ENCODE data around the gene EID2B. TPM values are rescaled to one million over a fixed set of nuclear protein-coding genes. Genes with fewer than 3 reads are reported as not detected.

Gene EID2B
- total and polyA plus RNA-seq, 2 of the 13 experiments (the other 11 are each of a cell fraction or from before 2014, with no cell fraction given), result 2.5 to 3.7 TPM

DNA sequence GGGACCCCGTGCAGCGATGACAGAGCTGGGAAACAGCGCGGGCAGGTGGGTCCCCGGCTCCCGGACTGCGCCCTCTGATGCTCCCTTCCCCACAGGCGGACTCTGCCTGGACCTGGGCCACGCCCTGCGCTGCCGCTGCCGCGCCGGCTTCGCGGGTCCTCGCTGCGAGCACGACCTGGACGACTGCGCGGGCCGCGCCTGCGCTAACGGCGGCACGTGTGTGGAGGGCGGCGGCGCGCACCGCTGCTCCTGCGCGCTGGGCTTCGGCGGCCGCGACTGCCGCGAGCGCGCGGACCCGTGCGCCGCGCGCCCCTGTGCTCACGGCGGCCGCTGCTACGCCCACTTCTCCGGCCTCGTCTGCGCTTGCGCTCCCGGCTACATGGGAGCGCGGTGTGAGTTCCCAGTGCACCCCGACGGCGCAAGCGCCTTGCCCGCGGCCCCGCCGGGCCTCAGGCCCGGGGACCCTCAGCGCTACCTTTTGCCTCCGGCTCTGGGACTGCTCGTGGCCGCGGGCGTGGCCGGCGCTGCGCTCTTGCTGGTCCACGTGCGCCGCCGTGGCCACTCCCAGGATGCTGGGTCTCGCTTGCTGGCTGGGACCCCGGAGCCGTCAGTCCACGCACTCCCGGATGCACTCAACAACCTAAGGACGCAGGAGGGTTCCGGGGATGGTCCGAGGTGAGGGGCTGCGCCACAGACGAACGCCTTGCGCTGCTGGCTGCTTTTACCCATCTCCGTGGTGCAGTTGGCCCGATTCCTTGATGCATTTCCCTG is 25.5 kb downstream of the EID2B start (continued):
- TF ChIP-seq, protein P1, sequence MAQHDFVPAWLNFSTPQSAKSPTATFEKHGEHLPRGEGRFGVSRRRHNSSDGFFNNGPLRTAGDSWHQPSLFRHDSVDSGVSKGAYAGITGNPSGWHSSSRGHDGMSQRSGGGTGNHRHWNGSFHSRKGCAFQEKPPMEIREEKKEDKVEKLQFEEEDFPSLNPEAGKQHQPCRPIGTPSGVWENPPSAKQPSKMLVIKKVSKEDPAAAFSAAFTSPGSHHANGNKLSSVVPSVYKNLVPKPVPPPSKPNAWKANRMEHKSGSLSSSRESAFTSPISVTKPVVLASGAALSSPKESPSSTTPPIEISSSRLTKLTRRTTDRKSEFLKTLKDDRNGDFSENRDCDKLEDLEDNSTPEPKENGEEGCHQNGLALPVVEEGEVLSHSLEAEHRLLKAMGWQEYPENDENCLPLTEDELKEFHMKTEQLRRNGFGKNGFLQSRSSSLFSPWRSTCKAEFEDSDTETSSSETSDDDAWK (CRISPR knock-in tag; IDR thresholded peaks at IDR 0.05), result no peak
- TF ChIP-seq, protein P2, sequence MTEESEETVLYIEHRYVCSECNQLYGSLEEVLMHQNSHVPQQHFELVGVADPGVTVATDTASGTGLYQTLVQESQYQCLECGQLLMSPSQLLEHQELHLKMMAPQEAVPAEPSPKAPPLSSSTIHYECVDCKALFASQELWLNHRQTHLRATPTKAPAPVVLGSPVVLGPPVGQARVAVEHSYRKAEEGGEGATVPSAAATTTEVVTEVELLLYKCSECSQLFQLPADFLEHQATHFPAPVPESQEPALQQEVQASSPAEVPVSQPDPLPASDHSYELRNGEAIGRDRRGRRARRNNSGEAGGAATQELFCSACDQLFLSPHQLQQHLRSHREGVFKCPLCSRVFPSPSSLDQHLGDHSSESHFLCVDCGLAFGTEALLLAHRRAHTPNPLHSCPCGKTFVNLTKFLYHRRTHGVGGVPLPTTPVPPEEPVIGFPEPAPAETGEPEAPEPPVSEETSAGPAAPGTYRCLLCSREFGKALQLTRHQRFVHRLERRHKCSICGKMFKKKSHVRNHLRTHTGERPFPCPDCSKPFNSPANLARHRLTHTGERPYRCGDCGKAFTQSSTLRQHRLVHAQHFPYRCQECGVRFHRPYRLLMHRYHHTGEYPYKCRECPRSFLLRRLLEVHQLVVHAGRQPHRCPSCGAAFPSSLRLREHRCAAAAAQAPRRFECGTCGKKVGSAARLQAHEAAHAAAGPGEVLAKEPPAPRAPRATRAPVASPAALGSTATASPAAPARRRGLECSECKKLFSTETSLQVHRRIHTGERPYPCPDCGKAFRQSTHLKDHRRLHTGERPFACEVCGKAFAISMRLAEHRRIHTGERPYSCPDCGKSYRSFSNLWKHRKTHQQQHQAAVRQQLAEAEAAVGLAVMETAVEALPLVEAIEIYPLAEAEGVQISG (CRISPR knock-in tag; IDR thresholded peaks at IDR 0.05), result peak; percentile 88
- TF ChIP-seq, protein P3, sequence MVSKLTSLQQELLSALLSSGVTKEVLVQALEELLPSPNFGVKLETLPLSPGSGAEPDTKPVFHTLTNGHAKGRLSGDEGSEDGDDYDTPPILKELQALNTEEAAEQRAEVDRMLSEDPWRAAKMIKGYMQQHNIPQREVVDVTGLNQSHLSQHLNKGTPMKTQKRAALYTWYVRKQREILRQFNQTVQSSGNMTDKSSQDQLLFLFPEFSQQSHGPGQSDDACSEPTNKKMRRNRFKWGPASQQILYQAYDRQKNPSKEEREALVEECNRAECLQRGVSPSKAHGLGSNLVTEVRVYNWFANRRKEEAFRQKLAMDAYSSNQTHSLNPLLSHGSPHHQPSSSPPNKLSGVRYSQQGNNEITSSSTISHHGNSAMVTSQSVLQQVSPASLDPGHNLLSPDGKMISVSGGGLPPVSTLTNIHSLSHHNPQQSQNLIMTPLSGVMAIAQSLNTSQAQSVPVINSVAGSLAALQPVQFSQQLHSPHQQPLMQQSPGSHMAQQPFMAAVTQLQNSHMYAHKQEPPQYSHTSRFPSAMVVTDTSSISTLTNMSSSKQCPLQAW (CRISPR knock-in tag; IDR thresholded peaks at IDR 0.05), result no peak
- TF ChIP-seq JDP2 (CRISPR knock-in tag; IDR thresholded peaks at IDR 0.05; ENCODE audit: borderline replicate concordance), result peak; percentile 84; the same call in 1 of the 2 replicates
- peak; percentile 67 for TF ChIP-seq ZMYM4 (CRISPR knock-in tag; IDR thresholded peaks at IDR 0.05)
- TF ChIP-seq POGZ (CRISPR knock-in tag; IDR thresholded peaks at IDR 0.05), result 0 out of 2 replicates have a peak, but pooled peaks have one; percentile 33
- TF ChIP-seq, protein P4, sequence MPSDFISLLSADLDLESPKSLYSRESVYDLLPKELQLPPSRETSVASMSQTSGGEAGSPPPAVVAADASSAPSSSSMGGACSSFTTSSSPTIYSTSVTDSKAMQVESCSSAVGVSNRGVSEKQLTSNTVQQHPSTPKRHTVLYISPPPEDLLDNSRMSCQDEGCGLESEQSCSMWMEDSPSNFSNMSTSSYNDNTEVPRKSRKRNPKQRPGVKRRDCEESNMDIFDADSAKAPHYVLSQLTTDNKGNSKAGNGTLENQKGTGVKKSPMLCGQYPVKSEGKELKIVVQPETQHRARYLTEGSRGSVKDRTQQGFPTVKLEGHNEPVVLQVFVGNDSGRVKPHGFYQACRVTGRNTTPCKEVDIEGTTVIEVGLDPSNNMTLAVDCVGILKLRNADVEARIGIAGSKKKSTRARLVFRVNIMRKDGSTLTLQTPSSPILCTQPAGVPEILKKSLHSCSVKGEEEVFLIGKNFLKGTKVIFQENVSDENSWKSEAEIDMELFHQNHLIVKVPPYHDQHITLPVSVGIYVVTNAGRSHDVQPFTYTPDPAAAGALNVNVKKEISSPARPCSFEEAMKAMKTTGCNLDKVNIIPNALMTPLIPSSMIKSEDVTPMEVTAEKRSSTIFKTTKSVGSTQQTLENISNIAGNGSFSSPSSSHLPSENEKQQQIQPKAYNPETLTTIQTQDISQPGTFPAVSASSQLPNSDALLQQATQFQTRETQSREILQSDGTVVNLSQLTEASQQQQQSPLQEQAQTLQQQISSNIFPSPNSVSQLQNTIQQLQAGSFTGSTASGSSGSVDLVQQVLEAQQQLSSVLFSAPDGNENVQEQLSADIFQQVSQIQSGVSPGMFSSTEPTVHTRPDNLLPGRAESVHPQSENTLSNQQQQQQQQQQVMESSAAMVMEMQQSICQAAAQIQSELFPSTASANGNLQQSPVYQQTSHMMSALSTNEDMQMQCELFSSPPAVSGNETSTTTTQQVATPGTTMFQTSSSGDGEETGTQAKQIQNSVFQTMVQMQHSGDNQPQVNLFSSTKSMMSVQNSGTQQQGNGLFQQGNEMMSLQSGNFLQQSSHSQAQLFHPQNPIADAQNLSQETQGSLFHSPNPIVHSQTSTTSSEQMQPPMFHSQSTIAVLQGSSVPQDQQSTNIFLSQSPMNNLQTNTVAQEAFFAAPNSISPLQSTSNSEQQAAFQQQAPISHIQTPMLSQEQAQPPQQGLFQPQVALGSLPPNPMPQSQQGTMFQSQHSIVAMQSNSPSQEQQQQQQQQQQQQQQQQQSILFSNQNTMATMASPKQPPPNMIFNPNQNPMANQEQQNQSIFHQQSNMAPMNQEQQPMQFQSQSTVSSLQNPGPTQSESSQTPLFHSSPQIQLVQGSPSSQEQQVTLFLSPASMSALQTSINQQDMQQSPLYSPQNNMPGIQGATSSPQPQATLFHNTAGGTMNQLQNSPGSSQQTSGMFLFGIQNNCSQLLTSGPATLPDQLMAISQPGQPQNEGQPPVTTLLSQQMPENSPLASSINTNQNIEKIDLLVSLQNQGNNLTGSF (CRISPR knock-in tag; IDR thresholded peaks at IDR 0.05), result peak; percentile 99
- TF ChIP-seq ZNF563 (CRISPR knock-in tag; IDR thresholded peaks at IDR 0.05), result peak; percentile 97
- peak; percentile 53; the same call in 1 of the 2 replicates for TF ChIP-seq ZFP90 (CRISPR knock-in tag; IDR thresholded peaks at IDR 0.05; ENCODE audit: borderline replicate concordance)
- TF ChIP-seq, protein P5, sequence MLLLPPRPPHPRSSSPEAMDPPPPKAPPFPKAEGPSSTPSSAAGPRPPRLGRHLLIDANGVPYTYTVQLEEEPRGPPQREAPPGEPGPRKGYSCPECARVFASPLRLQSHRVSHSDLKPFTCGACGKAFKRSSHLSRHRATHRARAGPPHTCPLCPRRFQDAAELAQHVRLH (CRISPR knock-in tag; IDR thresholded peaks at IDR 0.05; ENCODE audit: borderline replicate concordance, low read depth), result 0 out of 2 replicates have a peak, but pooled peaks have one; percentile 61
- TF ChIP-seq, protein P6, sequence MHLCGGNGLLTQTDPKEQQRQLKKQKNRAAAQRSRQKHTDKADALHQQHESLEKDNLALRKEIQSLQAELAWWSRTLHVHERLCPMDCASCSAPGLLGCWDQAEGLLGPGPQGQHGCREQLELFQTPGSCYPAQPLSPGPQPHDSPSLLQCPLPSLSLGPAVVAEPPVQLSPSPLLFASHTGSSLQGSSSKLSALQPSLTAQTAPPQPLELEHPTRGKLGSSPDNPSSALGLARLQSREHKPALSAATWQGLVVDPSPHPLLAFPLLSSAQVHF (CRISPR knock-in tag; IDR thresholded peaks at IDR 0.05), result peak; percentile 96
- TF ChIP-seq REXO4 (CRISPR knock-in tag; IDR thresholded peaks at IDR 0.05; ENCODE audit: borderline replicate concordance), result no peak
- peak; percentile 90; the same call in 1 of the 2 replicates for TF ChIP-seq ZNF564 (CRISPR knock-in tag; IDR thresholded peaks at IDR 0.05)
- TF ChIP-seq, protein P7, sequence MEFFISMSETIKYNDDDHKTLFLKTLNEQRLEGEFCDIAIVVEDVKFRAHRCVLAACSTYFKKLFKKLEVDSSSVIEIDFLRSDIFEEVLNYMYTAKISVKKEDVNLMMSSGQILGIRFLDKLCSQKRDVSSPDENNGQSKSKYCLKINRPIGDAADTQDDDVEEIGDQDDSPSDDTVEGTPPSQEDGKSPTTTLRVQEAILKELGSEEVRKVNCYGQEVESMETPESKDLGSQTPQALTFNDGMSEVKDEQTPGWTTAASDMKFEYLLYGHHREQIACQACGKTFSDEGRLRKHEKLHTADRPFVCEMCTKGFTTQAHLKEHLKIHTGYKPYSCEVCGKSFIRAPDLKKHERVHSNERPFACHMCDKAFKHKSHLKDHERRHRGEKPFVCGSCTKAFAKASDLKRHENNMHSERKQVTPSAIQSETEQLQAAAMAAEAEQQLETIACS (CRISPR knock-in tag; IDR thresholded peaks at IDR 0.05), result peak; percentile 95

All from HepG2 (cell line).